Measurements from ENCODE around the gene CAMTA1. TPM values are rescaled to one million over a fixed set of nuclear protein-coding genes. Genes with fewer than 3 reads are reported as not detected.
"Not testable (repeated sequence)": the region's sequence is repeated elsewhere in the genome, so short reads cannot be mapped to it uniquely, and the experiment has no call there.

The CAMTA1 gene
- total RNA-seq, 1 donor from 2014 or later = 30.6 TPM

- no peak for DNase-seq
Observed at GRCh38 chr1:7389906-7390603, 604.8 kb downstream of the CAMTA1 start.

DNA sequence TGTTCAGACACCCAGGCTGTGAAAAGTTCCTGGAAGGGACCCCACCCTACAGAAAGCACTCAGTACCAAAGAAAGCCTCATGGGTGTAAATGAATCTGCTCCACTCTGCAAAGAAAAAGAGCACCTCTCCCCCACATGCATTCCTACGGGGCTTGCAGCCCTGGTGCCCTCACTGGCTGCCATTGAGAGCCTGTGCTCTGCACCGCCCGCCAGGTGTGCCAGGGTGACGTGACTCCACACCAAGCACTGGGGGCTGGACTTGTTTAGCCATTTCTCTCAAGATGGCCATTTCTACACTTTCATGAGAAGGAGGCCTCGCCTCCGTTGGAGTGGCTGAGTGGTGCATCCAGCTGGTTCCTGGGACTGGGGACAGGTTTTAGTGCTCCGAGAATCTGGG is 605.3 kb downstream of the CAMTA1 start:
- DNase-seq = no peak

- DNase-seq = no peak
Observed at GRCh38 chr1:7393136-7393535, 607.9 kb downstream of the CAMTA1 start.

- DNase-seq = no peak
Observed at GRCh38 chr1:7395251-7395650, 610.0 kb downstream of the CAMTA1 start.

DNA sequence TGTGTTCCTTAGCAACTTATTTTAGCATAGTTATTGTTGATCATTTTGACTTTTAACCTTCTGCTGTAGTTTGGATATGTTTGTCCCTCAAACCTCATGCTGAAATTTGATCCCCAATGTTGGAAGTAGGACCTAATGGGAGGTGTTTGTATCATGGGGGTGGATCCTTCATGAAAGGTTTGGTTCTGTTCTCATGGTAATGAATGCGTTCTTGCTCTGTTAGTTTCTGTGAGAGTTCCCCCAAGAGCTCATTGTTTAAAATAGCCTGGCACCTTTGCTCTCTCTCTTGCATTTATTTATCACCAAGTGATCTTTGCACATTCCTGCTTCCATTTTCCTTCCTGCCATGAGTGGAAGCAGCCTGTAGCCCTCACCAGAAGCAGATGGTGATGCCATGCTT is 613.7 kb downstream of the CAMTA1 start:
- no peak for DNase-seq

GRCh38 chr1:7399514-7400125 is 614.4 kb downstream of the CAMTA1 start:
- no peak for DNase-seq

GRCh38 chr1:7400566-7400965 is 615.3 kb downstream of the CAMTA1 start:
- DNase-seq = no peak

DNA sequence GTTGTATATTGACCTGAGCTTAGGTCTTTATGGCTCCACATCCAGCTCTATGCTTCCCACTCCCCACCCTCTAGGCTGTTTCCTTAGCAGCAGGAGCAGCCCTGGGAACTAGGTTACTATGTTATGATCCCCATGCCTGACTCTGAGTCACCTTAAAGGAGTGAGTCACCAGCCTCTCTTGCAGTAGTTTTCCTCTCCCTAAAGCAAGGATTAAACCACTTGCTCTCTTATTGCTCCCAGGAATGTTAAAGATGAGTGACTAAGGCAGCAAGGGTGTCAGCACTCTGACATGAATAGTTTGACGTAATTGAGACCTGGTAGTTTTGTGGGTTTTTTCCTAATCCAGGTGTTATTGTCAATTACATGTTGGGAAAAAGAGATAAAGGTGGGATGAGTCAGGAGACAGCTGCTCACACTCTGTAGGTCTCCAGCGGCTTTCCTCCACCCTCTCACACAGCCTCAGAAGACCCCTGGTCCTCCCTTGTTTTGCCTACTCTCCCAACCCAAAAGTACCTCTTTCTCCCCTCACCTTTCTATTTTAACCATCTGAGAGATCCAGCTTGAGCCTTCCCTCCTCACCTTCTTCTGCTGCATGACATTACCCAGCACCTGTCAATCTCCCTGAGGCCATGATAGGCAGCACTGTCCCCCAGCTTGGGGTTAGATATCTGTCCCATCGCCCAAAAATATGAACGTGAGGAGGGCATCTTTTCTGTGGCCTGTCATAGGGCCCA is 616.7 kb downstream of the CAMTA1 start:
- DNase-seq = no peak

DNA sequence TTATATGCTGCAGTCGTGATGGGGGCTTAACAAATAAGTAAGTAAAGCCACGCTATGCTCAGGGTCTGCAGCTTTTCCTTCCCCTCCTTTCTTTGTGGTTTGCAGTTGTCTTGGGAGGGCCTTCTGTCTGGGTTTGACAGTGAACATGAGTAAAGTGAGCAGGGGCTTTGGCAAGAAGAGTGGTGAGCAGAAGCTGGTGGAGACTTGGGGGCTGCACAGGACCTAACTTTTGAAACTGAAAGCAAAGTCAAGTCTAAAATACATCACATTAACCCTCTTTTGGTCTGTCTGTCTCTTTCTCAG is 617.2 kb downstream of the CAMTA1 start:
- DNase-seq = no peak

DNA sequence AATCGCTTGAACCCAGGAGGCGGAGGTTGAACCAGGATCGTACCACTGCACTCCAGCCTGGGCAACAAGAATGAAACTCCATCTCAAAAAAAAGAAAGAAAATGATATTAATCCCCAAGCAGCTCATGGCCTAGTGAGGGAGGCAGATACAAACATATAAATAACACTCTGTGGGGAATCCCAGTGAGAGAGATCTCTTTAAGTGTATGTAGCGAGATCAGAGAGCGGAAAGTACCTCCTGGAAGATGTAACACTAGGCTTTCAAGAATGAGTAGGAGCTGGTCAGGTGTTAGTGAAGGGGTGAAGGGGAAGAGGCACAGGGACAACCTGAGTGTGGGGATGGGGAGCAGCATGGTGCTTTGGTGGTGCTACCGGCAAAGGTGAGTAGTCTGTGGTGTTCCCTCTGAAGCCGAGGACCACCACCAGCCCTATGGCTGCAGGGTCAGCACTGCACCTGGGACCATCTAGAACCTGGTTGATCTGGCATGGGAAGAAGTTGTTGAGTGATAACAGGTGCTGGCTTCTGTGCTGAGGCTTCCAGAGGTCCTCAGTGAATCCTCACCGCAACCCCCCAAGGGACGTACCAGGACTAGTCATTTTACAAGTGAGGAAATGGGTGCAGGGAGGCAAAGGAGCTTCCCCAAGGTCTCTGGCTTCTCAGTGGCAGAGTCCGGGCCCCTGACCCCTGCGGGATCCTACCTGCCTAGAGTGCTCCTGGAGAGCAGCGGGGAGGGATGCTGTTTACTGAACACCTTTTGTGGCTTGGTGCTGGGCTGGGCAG is 618.2 kb downstream of the CAMTA1 start:
- no peak for DNase-seq

GRCh38 chr1:7404046-7404742 is 618.9 kb downstream of the CAMTA1 start:
- DNase-seq = no peak

DNA sequence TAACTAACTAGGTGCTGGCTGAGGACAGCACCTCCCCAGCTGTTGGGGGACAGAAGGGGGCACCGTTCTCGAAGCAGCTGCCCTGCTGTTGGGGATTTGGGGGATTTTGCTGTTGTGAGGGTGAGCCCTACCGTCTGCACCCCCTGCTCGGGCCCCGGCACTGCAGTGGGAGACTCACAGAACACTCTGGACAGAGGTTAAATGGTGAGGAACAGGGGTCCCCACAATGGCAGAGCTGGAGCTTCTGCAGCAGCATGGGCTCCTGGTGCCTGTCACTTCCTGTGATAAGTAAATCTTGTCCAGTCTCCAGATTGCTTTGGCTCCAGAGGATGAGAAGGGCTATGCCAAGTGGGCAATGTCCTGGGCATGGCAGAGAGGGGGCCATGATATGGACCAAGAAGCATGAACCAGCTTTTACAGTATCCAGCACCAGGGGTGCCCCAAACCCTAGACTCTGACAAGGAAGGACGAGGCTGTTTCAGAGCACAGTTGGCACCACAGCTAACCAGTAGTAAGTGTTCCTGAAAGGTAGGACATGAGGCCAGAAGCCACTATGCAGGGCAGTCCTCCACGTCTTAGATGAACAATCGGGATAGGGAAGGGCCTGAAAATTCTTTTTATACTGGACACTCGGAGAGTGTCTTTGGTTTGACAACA is 620.7 kb downstream of the CAMTA1 start:
- no peak for DNase-seq

DNA sequence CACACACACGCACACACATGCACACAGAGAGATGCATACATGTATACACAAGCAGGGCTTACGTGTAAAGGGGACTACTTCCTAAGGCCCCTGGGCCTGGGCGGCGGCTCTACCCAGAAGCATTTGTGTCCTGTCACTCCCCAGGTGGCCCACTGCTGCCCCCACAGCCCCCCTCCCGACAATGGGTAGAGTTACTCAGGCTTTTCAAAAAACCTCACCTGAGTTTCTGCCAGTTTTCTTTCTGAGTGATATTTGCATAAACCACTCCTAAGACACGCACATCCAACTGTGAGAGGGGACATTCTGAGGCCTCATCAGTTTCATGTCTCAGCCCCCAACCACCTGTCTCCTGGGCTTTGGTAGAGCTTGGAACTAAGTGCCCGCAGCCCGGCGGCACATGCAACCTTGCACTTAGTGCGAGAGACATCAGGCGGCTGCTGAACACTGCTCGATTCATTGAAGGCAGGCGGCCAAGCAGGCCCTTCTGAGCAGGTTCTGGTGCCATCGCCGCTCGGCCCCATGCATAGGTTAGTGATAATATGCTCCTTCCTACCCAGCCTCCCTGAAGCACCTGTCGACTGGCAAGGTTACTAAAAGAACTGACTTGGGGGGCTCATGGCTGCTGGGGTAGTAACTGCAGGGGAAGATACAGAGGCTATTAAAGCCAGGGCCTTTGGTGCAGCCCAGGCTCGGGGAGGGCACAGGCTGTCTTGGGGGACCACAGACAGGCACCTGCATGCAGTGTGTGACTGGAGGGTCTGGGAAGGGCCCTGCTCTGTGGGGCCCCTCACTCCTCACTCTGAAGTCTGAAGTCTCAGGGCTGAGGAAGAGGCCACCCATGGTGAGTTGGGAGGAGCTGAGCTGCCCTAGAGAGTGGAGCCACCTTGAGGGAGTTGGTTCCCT is 621.6 kb downstream of the CAMTA1 start:
- no peak for DNase-seq

DNA sequence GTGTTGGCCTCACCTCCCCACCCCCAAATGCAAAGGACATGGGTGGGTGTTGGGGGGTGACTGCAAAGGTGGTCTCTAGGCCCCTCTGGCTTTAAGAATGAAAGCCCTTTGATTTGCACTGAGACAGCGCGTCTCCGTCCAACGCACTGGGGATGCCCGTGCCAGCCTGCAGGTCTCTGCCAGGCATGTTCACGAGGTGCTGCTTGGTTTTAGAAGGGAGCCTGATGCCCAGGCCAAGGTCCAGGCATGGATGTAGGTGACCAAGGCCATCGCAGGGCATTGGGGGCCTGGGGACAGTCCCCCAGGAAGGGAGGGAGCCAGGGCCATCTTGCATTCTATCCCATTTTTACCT is 622.3 kb downstream of the CAMTA1 start:
- no peak for DNase-seq

- DNase-seq = no peak
Observed at GRCh38 chr1:7407980-7408770, 622.9 kb downstream of the CAMTA1 start.

DNA sequence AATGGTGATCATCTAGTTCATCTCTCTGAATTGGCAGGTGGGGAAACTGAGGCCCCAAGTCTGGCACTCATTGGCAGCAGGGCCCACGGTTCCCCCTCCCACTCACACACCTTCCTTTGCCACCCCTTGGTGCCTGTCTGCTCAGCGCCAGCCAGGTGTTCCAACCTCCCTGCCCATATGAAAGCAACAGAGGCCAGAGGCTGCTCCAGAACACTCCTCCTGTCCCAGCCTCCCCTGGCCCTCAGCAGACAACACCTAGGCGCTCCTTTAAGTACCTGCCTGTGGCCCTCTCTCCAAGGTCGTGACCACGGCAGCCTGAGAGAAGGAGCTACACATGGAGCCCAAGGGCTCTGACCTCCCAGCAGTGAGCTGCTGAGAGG is 623.5 kb downstream of the CAMTA1 start:
- no peak for DNase-seq

DNA sequence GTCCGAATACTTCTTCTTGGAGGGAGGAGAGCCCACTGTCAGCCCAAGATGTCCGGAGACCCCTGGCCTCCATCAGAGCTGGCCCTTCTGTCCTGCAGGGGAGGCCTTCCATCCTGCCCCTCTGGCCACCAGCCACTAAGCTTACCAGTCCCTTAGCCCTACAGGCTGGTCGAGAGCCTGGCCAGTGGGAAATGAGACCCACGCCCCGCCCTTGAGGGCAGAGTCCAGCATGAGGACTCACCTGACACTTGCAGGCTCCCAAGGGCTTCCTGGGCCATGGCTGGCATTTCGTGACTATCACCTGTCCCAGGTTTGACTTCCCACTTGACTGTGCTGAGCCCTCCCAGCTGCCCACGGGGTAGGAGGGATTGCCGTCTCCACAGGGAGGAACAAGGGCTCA is 624.0 kb downstream of the CAMTA1 start:
- DNase-seq = no peak

DNA sequence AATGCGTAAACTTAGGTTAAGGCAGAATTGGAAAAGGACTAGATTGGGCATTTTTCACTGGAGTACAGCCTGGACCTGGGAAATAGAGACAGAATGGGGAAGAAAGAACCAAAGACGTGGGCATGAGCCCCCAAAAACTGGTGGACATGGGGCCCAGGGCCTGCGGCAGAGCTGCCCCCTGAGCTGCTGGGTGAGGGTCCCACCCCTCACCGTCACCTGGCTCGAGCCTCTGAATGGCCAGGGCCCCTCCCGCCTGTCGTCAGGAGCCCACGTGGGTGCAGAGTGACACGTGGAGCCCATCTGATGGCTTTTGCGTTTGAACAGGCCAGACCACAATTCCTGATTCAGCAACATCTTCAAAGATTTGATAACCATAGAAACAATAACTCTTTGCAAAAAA is 624.9 kb downstream of the CAMTA1 start:
- no peak for DNase-seq

DNA sequence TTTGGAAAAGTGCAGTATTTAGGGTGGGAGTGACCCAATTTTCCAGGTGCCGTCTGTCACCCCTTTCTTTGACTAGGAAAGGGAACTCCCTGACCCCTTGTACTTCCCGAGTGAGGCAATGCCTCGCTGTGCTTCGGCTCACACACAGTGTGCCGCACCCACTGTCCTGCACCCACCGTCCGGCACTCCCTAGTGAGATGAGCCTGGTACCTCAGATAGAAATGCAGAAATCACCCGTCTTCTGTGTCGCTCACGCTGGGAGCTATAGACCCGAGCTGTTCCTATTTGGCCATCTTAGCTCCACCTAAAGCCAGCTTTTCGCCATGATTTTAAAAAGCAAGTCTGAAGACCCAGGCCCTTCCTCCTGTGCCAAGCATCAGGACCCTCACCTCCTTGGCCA is 632.4 kb downstream of the CAMTA1 start:
- not testable (repeated sequence) for DNase-seq

DNA sequence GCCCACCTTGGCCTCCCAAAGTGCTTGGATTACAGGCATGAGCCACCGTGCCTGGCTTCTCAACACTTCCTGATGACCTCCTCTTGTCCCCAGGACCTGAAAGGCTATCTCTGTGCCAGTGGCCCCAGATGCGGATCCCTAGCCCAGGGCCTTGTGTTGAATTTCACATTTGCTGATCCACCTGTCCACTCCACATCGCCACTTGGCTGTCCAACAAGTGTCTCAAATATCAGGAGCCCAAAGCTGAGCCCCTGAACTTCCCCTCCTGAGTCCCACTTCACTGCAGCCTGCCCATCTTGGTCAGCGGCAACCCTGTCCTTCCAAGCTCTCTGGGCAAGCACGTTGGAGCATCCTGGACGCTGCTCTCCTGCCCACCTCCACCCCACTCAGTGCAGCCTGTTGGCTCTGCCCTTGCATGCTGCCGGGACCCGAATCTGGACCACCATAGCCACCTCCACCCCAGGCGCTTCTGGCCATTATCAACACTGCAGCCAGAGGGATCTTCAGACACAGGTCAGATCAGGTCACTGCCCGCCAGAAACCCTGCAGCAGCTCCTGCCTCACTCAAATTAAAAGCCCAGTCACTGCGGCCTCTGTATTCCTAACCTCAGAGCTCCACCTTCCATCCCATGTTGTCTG is 633.3 kb downstream of the CAMTA1 start:
- no peak for DNase-seq

Data from skin of body (tissue), 2 donors.